Activated naive CD8-positive, alpha-beta T cell (primary cell): ENCODE results near the gene BBS9.

Experiments used
- H3K27ac Mint-ChIP-seq: one replicate; pipeline ENCODE4 v1.8.0; 2021; ENCODE audit warnings: mixed read lengths
- H3K27me3 Mint-ChIP-seq: one replicate; pipeline ENCODE4 v1.8.0; 2021; ENCODE audit warnings: mixed read lengths
- H3K36me3 Mint-ChIP-seq: one replicate; pipeline ENCODE4 v1.8.0; 2021; ENCODE audit warnings: mixed read lengths
- H3K4me1 Mint-ChIP-seq: one replicate; pipeline ENCODE4 v1.8.0; 2021; ENCODE audit warnings: low read depth, mixed read lengths
- H3K4me3 Mint-ChIP-seq: one replicate; pipeline ENCODE4 v1.8.0; 2021; ENCODE audit warnings: mild to moderate bottlenecking, mixed read lengths
- H3K9me3 Mint-ChIP-seq: one replicate; pipeline ENCODE4 v1.8.0; 2021; ENCODE audit warnings: low read depth, mixed read lengths

The BBS9 gene

DNA sequence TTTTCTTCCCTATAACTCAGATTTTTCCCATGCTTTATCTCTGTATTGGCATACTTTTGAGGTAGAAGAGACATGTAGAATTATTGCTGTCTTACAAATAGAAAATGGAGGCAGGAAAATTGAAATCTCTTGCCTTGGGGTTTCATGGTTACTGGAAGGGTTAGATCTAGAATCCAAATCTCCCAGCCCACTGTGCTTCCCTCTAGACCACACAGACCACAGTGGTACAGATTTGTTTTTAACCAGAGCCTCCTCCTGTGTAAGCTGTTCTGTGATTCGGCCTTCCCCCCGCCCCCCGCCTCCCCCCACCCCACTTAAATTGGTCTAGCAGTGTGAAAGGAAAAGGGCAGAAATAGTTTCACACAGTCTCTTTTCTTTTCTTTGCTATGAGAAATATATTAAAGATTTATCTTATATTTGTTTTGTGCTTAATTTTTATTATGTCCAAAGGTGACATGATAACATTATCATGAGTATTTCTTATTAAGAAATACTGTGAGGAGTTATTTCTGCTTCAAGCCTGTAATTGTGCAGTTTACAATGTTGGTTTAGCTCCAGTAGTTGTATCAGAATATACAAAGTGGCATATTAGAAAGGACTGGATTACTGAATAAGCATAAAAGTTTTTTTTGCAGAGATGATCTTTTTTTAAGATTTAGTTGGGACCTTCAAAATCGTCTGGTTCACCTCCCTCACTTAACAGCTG lies 407.2 kb downstream of the BBS9 start:
- Mint-ChIP-seq H3K9me3 (peaks cover 36% of the 10 kb centered on the region), H3K27me3 (no peaks in the 10 kb centered on the region), H3K4me3 (no peak overlapping the region), H3K36me3 (peaks cover 76% of the 10 kb centered on the region), H3K27ac (no peak overlapping the region), H3K4me1 (no peaks in the 10 kb centered on the region)

DNA sequence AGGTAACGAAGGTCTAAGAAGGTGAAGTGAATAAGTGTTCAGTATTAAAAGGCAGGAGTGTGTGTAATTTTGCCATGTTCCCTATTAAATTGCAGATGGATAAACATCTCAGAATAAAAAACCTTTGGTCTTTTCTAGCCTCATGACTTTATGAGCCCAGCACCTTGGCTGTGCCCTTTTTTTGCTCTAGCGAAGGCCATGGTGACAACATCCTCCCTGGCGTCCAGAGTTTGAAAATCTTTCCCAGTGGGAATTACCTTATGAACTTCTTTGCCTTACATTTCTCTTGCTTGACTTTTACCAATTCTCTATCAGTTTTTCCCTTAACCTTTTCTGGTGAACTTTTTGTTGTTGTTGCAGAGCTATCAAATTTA lies 407.7 kb downstream of the BBS9 start:
- Mint-ChIP-seq H3K27me3 (no peaks in the 10 kb centered on the region), H3K27ac (no peak overlapping the region), H3K4me3 (no peak overlapping the region), H3K4me1 (no peaks in the 10 kb centered on the region), H3K9me3 (peaks cover 36% of the 10 kb centered on the region), H3K36me3 (peaks cover 76% of the 10 kb centered on the region)

DNA sequence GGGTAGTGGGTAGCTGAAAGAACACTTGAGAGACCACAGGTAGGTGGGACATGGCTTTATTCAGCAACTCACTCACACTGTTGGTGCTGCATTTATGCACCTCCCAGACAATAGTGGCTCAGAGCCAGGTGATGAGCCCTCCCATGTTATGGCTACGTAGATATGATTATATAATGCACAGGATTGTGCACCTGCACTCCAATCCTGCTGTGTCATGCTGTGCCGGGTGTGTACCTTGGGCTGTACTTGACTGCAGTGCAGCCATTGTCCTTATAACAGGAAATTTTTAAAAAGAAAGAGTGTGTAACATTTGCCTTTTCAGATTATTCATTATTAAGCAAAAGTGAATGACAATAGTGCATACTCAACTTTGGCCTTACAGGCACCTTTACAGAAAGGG lies 409.8 kb downstream of the BBS9 start:
- no peaks in the 10 kb centered on the region for H3K27me3 Mint-ChIP-seq
- H3K4me1 Mint-ChIP-seq, result no peaks in the 10 kb centered on the region
- H3K9me3 Mint-ChIP-seq, result peaks cover 31% of the 10 kb centered on the region
- no peak overlapping the region for H3K27ac Mint-ChIP-seq
- no peak overlapping the region for H3K4me3 Mint-ChIP-seq
- peaks cover 77% of the 10 kb centered on the region for H3K36me3 Mint-ChIP-seq

DNA sequence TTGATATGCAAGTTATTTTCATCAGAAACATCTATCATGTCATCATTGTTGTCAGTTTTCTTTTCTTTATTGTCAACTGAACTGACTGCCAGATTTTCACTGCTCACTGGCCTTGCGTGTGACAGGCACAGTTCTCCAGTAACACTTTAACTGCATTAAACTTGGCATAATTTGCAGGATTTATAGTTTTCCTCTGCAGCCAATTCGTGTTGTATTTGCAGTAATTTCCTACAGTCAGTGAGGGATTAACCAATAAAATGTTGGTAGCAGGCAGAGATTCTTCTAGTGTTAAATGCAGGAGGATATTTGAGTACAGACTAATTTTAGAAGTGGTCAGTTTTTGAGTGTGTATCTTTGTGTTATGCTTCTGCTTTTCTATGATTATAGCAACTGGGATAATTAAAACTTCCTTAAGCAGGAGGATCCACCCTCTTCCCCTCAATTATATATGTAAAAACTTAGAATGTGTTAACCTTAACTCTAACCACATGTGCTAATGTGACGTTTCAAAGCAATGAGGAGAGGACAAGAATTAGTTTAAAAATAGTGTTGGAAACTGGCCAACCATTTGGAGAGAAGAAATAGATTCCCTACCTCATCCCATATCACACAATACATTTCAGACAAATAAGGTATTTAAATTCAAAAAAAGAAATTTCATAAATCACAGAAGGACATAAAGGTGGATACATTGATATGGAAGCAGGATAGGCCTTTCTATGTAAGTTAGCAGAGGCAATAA lies 410.5 kb downstream of the BBS9 start:
- Mint-ChIP-seq H3K36me3 (peaks cover 74% of the 10 kb centered on the region), H3K27me3 (no peaks in the 10 kb centered on the region), H3K9me3 (peaks cover 31% of the 10 kb centered on the region), H3K4me3 (no peak overlapping the region), H3K4me1 (no peaks in the 10 kb centered on the region), H3K27ac (no peak overlapping the region)

DNA sequence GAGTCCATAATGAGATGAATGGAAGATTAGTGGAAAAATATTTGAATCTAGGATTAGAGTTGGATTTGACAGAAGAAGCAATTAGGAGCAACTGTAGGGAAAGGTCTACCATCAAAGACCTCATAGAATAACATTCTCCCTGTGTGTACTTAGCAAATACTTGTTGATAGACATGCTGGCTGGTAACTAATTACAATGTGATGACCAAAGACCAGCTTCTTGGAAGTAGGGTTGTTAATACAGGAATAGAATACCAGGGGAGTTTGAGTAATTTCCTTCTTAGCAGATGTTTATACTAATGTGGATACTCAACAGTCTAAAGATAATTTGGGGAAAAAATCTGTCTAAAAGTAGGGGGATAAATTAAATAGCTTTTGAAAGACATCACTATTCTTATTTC lies 418.5 kb downstream of the BBS9 start:
- no peak overlapping the region for H3K4me3 Mint-ChIP-seq
- peaks cover 3% of the 10 kb centered on the region for H3K9me3 Mint-ChIP-seq
- no peaks in the 10 kb centered on the region for H3K27me3 Mint-ChIP-seq
- no peaks in the 10 kb centered on the region for H3K4me1 Mint-ChIP-seq
- H3K36me3 Mint-ChIP-seq, result peaks cover 29% of the 10 kb centered on the region
- no peak overlapping the region for H3K27ac Mint-ChIP-seq

DNA sequence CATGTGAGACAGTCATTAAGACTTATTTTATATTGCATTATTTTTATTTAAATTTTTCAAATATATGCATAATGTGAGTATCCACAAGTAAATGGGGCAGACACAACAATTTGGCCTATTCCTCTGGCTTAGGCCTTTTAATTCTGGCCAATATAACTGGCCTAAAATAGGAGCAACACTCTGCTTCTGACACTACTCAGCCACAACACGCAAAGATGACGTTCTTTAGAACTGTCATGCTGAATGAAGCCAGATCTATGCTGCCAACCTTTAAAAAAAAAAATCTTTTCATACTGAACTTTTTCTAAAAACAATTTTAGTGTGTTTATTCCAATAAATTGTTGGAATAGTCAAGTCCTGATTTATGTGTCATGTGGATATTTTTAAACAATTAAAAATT lies 421.0 kb downstream of the BBS9 start:
- Mint-ChIP-seq H3K36me3 (peaks cover 10% of the 10 kb centered on the region), H3K27ac (no peak overlapping the region), H3K4me1 (no peaks in the 10 kb centered on the region)

DNA sequence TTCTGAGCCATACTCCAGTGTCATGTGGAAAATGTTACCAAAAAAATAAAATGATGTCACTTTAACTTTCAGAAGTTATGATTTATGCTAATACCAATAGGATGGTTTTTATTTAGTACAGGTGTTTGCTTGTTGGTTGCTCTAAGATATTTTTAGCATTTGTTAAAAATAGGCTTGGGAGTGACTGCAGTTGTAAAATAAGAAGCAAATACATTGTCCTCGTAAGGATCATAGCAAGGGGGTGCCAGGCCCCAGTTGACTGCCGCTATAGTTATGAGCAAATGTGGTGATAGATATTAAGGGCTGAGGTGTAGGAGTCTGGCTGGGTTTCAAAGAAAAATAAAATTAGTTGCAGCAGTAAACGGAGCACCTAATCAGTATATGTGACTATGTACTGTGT lies 421.6 kb downstream of the BBS9 start:
- Mint-ChIP-seq H3K36me3 (peaks cover 10% of the 10 kb centered on the region), H3K27me3 (no peaks in the 10 kb centered on the region), H3K27ac (no peak overlapping the region), H3K9me3 (peaks cover 3% of the 10 kb centered on the region), H3K4me3 (no peak overlapping the region), H3K4me1 (no peaks in the 10 kb centered on the region)

More for the DNA sequence above, 421.0 kb downstream of the BBS9 start:
- H3K4me3 Mint-ChIP-seq, result no peak overlapping the region
- H3K27me3 Mint-ChIP-seq, result no peaks in the 10 kb centered on the region
- peaks cover 3% of the 10 kb centered on the region for H3K9me3 Mint-ChIP-seq

DNA sequence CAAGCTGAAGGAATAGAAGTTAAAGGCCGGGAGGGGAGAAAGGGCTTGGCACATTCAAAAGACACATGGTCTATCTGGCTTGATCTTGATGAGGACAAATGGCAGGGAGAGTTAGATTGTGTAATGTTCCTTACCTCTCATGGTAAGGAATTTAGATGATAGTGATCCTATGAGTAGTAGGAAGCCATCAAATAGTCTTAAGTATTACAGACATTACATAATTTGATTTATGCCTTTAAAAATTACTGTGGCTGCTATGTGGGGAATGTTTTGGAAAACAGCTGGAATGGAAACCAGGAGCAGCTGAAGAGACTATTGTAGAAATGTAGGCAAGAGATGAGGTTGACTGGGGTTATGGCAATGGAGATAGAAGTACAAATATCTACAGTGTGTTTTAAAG lies 424.7 kb downstream of the BBS9 start:
- Mint-ChIP-seq H3K9me3 (no peaks in the 10 kb centered on the region), H3K36me3 (peaks cover 4% of the 10 kb centered on the region), H3K27ac (no peak overlapping the region), H3K27me3 (no peaks in the 10 kb centered on the region), H3K4me3 (no peak overlapping the region), H3K4me1 (no peaks in the 10 kb centered on the region)

DNA sequence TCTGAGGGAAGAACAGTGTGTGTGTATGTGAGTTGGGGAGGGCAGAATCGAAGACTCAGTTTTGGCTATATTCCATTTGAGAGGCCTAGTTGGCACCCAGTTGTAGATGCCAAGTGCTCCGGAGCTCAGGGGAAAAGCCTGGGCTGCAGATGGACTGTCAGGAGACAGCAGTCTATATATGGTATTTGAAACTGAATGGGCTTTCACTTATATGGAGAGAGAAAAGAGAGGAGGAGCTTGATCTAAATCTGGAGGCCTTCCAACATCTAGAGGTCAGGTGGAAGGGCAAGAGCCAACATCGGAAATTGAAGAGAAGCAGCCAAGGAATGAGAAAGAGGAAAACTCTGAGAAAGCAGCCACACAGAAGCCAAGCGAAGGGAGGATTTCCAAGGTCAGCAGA lies 425.2 kb downstream of the BBS9 start:
- no peaks in the 10 kb centered on the region for H3K27me3 Mint-ChIP-seq
- no peak overlapping the region for H3K4me3 Mint-ChIP-seq
- H3K36me3 Mint-ChIP-seq, result peaks cover 4% of the 10 kb centered on the region
- no peak overlapping the region for H3K27ac Mint-ChIP-seq
- H3K4me1 Mint-ChIP-seq, result no peaks in the 10 kb centered on the region
- no peaks in the 10 kb centered on the region for H3K9me3 Mint-ChIP-seq

DNA sequence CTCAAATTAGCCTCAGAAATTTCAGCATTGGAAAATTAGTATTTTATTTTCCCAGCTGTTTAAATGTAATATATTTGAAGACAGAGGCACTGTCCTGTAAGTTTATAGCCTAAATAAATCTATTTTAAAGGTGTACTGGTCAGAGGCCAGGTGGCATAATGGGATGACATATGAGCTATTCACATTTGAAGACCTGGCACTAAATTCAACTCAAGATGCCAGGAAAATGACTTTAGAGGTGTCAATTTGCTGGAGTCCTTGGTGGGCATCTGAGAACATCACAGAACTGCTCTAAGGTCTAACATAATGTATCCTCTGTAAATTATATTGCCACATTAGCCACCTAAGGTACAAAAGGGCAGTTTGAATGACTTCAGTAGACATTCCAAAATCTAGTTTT lies 427.1 kb downstream of the BBS9 start:
- Mint-ChIP-seq H3K9me3 (no peaks in the 10 kb centered on the region), H3K4me1 (no peaks in the 10 kb centered on the region), H3K4me3 (no peak overlapping the region), H3K27ac (no peak overlapping the region), H3K36me3 (peaks cover 4% of the 10 kb centered on the region), H3K27me3 (no peaks in the 10 kb centered on the region)

DNA sequence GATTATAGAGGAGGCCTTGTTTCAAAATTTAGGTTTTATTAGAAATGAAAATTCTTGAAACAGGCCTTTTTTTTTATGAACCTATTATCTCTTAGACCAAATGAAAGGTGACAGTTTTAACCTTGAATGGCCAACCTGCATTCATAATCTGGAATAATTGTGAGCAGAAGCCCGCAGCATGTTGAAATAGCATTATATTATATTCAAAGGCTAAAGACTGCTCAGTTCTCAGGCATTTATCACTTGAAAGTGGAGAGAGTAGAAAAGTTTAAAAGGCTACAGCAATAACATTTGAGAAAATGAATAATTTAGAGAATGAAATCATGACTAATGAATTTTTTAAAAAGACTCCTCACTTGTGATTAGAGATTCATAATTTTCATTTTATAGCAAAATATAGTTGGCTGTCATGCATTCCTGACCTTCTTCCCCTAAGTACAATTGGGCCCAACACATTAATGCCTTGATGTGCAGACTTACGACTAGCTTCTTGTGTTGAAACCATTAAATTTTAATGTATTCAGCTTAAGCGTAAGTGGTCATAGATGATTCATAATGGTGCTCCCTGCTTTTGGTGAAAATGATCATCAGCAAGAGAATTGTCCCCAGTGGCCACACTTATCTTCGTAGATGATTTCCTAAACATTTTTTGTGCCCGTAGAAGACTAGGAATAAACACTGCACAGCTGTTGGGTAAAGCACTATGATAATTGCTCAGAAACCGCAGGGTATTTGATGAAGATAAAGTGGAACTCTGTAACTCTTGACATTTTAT lies 429.4 kb downstream of the BBS9 start:
- Mint-ChIP-seq H3K9me3 (no peaks in the 10 kb centered on the region), H3K27ac (no peak overlapping the region), H3K4me1 (no peaks in the 10 kb centered on the region), H3K4me3 (no peak overlapping the region), H3K36me3 (peaks cover 4% of the 10 kb centered on the region), H3K27me3 (no peaks in the 10 kb centered on the region)

DNA sequence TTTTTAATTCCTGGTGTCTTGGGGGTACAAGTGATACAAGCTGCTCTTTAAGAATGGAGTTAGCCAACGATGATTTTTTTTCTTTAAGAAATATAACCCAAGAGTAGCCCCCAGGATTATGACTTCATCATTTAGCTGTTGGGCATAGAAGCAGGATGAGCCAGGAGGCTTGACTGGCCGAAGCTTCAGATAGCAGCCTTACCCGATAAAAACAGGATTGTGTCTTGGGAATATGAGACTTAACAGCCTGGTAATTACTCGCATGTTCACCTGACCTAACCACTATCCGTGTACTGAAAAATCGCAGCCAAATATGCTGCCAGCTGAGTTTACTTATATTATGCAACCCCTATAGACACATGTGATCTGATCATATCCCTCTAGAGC lies 430.0 kb downstream of the BBS9 start:
- no peak overlapping the region for H3K4me3 Mint-ChIP-seq
- H3K4me1 Mint-ChIP-seq, result no peaks in the 10 kb centered on the region
- no peaks in the 10 kb centered on the region for H3K27me3 Mint-ChIP-seq
- H3K36me3 Mint-ChIP-seq, result peaks cover 4% of the 10 kb centered on the region
- H3K9me3 Mint-ChIP-seq, result no peaks in the 10 kb centered on the region
- no peak overlapping the region for H3K27ac Mint-ChIP-seq

DNA sequence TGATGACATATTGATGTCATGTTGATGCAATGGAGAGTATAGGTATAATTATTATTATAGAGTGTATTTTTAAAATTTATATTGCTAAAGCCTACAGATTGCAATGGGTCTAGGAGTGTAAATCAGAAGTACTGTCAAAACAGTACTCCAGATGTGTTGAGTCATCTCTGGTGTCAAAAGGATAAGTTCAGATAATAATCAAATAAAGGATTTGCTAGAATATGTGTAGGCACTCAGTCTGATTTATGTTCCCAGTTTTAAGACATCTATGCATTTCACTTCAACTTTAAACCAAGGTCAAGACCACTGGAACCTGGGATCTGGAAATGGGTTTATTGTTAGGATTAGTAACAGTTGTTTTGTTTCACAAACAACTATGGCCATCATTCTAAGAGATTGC lies 433.6 kb downstream of the BBS9 start:
- Mint-ChIP-seq H3K4me1 (no peaks in the 10 kb centered on the region), H3K27me3 (no peaks in the 10 kb centered on the region), H3K4me3 (no peak overlapping the region), H3K9me3 (no peaks in the 10 kb centered on the region), H3K27ac (no peak overlapping the region), H3K36me3 (peaks cover 16% of the 10 kb centered on the region)

DNA sequence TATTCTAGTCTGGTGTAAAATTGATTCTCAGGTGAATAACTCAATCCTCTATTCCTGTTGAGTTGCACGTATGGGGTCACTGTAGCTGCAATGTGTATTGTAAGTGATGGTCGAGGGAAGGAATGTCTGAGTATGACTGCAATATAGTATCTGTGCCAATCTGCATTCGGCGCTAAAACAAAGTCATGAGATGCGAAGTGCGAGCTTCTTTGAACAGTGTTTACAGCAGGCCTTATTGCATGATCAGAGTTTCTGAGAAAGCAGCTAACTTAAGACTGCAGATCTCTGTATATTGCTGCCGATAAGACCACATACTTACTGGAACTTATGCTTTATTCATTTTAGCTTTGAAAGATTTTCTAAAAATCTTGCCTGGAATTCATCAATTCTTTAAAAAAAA lies 434.3 kb downstream of the BBS9 start:
- Mint-ChIP-seq H3K4me3 (no peak overlapping the region), H3K4me1 (no peaks in the 10 kb centered on the region), H3K27me3 (no peaks in the 10 kb centered on the region), H3K27ac (no peak overlapping the region), H3K9me3 (peaks cover 3% of the 10 kb centered on the region), H3K36me3 (peaks cover 18% of the 10 kb centered on the region)

DNA sequence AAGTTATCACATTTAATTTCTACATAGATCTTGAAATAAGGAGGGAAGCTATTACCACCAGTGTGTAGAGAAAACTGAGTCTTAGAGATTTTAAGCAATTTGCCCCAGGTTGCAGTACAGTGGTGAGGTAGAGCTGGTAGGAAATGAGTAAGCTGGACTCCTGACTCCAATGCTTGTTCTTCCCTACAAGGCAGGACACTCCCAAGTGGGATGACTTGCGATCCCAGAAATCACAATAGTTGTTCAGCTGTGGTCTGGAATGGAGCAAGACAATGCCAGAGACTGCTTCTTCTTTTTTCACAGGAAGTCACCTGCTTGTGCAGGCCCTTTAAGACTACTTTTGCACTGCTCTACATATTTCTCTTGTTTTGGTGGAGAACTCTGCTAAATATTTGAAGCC lies 448.8 kb downstream of the BBS9 start:
- no peak overlapping the region for H3K4me3 Mint-ChIP-seq
- no peaks in the 10 kb centered on the region for H3K27me3 Mint-ChIP-seq
- no peak overlapping the region for H3K27ac Mint-ChIP-seq
- no peaks in the 10 kb centered on the region for H3K4me1 Mint-ChIP-seq
- H3K9me3 Mint-ChIP-seq, result peaks cover 6% of the 10 kb centered on the region
- peaks cover 28% of the 10 kb centered on the region for H3K36me3 Mint-ChIP-seq
